HFF-Myc (cell line): ENCODE measurements around the gene ACMSD.

ENCODE experiments used
- DNase-seq: peaks from one replicate; pipeline ENCODE4 v3.0.0-alpha.2; 2011; ENCODE audit warnings: low read depth; ENCODE audit errors: extremely low read depth
- H3K4me3 ChIP-seq: replicated peaks from 2 replicates; pipeline ENCODE4 v1.5.1; 2011; ENCODE audit warnings: low read depth, mild to moderate bottlenecking, control low read depth, low read length
- TF ChIP-seq, protein P1 (sequence below): IDR thresholded peaks from 2 replicates; pipeline ENCODE4 v1.5.1; 2012; ENCODE audit warnings: mild to moderate bottlenecking, low read depth, low read length, control low read depth; ENCODE audit errors: missing control alignments

ACMSD gene

DNA sequence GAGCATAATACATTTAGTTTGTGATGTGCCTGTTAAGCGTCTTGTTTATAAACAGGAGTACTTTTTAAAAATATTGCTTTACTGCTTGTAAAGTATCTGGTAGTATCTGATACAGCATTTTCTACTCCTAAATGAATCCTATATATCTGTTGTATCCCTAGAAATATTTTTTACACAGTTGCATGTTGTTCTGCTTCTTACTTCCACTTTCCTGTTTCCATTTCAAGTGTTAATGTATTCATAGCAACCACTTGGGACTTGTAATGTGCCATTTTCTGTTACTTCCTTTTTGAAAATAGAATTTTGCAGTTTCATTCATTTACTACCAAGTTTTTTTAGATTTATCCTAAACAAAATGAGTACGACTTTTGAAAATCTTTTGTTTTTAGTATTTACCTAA lies 105.1 kb downstream of the ACMSD start:
- DNase-seq, result no peak
- H3K4me3 ChIP-seq, result no peak overlapping the region
- TF ChIP-seq, protein P1, sequence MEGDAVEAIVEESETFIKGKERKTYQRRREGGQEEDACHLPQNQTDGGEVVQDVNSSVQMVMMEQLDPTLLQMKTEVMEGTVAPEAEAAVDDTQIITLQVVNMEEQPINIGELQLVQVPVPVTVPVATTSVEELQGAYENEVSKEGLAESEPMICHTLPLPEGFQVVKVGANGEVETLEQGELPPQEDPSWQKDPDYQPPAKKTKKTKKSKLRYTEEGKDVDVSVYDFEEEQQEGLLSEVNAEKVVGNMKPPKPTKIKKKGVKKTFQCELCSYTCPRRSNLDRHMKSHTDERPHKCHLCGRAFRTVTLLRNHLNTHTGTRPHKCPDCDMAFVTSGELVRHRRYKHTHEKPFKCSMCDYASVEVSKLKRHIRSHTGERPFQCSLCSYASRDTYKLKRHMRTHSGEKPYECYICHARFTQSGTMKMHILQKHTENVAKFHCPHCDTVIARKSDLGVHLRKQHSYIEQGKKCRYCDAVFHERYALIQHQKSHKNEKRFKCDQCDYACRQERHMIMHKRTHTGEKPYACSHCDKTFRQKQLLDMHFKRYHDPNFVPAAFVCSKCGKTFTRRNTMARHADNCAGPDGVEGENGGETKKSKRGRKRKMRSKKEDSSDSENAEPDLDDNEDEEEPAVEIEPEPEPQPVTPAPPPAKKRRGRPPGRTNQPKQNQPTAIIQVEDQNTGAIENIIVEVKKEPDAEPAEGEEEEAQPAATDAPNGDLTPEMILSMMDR, result no peak

DNA sequence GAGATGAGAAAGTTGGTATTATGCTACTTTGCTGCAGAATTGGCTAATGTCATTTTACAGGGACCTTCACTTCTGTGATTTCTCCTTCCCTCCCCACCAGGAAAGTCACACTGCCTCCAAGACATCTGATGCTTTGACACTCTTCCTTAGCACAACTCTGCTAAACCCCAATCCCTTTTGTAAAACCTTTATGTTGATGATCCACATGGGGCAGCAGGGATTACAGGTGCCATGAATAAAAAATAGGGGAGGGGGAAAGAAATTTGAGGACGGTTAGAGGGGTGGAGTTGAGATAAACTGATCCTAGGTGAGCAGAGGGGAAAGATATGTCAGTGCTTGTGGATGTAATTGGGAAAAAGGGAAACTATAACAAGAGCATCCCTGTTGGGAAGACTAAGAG lies 106.6 kb downstream of the ACMSD start:
- H3K4me3 ChIP-seq, result no peak overlapping the region
- no peak for DNase-seq
- TF ChIP-seq, protein P1, result no peak

DNA sequence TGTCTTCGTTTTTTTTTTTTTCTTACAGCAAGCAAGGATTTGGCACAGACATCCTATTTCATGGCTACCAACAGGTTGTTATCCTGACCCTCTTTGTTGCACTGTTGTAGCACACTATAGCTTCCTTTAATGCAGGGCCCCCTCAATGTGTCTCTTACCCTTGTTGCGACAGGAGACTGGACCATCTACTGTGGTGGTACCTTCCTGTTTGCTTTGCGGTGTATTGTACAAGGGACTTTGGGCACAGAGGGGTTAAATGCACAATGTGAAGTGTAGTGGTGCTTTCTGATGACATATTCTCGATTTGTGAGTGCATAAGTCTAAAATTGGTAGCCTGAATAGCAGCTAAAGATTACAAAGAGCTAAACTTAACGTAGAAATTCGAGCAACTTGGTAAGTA lies 107.7 kb downstream of the ACMSD start:
- TF ChIP-seq, protein P1, result no peak
- no peak for DNase-seq

DNA sequence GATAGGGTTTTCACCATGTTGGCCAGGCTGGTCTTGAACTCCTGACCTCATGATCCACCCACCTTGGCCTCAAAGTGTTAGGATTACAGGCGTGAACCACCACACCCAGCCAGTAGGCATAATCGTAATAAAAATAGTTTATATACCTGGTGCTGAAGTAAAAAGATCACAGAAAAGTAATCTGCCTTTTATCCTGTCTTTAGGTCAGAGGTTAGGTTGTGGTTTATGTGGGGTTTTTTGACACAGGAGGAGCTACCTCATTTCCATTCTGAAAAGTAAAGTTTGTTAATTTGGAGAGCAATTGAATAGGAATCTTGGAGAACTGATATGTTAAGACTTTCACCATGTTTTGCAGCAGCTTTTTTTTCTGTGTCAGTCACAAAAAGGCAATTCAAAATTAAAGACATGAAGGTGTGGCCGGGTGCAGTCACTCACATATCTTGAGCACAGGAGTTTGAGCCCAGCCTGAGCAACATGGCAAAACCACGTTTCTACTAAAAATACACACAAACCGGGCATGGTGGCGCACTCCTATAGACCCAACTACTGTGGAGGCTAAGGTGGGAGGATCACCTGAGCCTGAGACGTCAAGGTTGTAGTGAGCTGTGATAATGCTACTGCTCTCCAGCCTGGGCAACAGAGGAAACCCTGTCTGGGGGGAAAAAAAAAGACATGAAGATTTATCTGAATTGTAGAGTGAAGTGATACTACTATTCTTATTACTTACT lies 111.7 kb downstream of the ACMSD start:
- TF ChIP-seq, protein P1, result no peak
- H3K4me3 ChIP-seq, result no peak overlapping the region
- no peak for DNase-seq

More for the DNA sequence above, 107.7 kb downstream of the ACMSD start:
- H3K4me3 ChIP-seq, result no peak overlapping the region

DNA sequence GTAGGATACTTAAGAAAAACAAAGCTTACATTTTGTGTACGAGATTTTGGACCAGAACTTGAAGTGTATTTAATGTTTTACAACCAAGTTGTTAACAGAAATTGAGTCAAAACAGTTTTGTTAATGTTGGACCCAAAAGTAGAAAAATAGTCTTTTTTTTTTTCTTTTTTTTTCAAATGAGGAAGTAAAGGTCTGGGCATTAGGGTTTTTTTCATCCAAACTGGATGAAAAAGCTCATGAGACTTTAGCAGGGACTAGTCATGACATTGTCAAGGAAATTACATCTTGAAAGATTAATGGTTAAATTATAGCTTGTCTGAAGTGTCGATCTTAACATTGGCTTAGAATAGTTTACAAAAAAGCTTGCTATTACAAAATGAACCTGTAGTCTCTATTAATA lies 112.5 kb downstream of the ACMSD start:
- TF ChIP-seq, protein P1, result no peak
- H3K4me3 ChIP-seq, result no peak overlapping the region
- no peak for DNase-seq
